ENCODE data around the gene OR2T33.
A peak's percentile ranks its signal among the peaks of the same experiment; 100 is the strongest.
"Not testable (repeated sequence)": the region's sequence is repeated elsewhere in the genome, so short reads cannot be mapped to it uniquely, and the experiment has no call there.

The OR2T33 gene

DNA sequence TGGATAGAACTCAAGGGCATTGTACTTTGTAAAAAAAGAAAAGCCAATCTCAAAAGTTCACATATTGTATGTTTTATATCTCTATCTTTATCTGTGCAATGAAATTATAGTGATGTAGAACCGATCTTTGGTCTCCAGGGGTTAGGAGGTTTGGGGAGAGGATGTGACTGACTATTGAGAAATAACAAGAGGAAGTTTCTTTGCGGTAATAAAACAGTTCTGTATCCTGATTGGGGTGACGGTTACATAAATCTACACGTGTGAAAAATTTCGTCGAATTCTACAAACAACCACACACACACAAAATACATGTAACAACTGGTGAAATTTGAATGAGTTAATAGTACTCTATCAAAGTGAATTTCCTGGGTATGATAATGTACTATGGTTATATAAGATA lies 10.6 kb upstream of the OR2T33 start:
- in situ Hi-C loops (cut with HindIII; ENCODE audit: low sequenced_read_pairs), result no loop called here
- TF ChIP-seq, protein P1, sequence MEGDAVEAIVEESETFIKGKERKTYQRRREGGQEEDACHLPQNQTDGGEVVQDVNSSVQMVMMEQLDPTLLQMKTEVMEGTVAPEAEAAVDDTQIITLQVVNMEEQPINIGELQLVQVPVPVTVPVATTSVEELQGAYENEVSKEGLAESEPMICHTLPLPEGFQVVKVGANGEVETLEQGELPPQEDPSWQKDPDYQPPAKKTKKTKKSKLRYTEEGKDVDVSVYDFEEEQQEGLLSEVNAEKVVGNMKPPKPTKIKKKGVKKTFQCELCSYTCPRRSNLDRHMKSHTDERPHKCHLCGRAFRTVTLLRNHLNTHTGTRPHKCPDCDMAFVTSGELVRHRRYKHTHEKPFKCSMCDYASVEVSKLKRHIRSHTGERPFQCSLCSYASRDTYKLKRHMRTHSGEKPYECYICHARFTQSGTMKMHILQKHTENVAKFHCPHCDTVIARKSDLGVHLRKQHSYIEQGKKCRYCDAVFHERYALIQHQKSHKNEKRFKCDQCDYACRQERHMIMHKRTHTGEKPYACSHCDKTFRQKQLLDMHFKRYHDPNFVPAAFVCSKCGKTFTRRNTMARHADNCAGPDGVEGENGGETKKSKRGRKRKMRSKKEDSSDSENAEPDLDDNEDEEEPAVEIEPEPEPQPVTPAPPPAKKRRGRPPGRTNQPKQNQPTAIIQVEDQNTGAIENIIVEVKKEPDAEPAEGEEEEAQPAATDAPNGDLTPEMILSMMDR (IDR thresholded peaks at IDR 0.05; ENCODE audit: low read depth, low read length), result no peak
- H3K4me3 ChIP-seq (ENCODE audit: low read depth, low read length), result no peak overlapping the region
- DNase-seq (ENCODE audit: low read depth, low spot score), result no peak

DNA sequence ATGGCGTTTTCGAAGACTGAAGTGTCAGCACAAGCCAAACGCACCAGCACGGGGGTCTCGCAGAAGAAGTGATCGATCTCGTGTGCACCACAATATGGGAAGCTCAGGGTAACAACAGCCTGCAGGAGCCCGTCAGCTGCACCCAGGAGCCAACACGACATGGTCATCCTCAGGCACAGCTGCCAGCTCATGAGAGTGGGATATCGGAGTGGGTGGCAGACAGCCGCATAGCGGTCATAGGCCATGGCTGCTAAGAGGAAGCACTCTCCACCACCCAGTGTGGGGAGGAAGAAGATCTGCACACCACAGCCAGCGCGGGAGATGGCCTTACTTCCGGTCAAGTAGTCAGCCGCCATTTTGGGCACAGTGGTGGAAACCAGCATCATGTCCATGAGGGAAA lies 4.6 kb downstream of the OR2T33 start:
- DNase-seq (ENCODE audit: low read depth, low spot score); in situ Hi-C loops (cut with HindIII; ENCODE audit: low sequenced_read_pairs); H3K4me3 ChIP-seq (ENCODE audit: low read depth, low read length): not testable (repeated sequence)

DNA sequence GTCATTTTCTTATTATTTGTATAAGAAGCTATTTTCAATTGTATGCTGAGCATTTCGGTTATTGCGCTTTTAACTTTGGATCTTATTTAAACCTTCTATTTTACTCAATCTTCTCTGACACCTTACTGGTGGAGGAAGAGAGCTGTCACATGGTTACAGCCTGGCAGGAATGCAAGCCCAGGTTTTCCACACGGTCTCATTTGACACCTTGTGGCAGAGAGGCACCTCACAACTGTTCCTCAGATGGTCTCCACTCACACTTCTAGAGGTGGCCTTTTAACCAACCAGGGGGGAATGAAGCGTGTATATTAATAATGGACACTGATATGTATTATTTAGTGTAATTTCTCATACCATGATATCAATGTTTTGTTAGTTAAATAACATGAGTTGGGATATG lies 9.6 kb downstream of the OR2T33 start:
- DNase-seq (ENCODE audit: low read depth, low spot score), result no peak
- TF ChIP-seq, protein P1 (IDR thresholded peaks at IDR 0.05; ENCODE audit: low read depth, low read length), result no peak
- no peak overlapping the region for H3K4me3 ChIP-seq (ENCODE audit: low read depth, low read length)
- in situ Hi-C loops (cut with HindIII; ENCODE audit: low sequenced_read_pairs), result no loop called here

DNA sequence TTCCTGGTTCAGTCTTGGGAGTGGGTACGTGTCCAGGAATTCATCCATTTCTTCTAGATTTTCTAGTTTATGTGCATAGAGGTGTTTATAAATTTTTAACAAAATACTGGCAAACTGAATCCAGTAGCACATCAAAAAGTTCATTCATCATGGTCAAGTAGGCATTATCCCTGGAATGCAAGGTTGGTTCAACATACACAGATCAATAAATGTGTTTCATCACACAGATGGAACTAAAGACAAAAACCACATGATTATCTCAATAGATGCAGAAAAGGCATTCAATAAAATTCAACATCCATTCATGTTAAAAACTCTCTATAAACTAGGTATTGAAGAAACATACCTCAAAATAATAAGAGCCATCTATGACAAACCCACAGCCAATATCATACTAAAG lies 18.5 kb downstream of the OR2T33 start:
- H3K4me3 ChIP-seq (ENCODE audit: low read depth, low read length); DNase-seq (ENCODE audit: low read depth, low spot score); in situ Hi-C loops (cut with HindIII; ENCODE audit: low sequenced_read_pairs): not testable (repeated sequence)

DNA sequence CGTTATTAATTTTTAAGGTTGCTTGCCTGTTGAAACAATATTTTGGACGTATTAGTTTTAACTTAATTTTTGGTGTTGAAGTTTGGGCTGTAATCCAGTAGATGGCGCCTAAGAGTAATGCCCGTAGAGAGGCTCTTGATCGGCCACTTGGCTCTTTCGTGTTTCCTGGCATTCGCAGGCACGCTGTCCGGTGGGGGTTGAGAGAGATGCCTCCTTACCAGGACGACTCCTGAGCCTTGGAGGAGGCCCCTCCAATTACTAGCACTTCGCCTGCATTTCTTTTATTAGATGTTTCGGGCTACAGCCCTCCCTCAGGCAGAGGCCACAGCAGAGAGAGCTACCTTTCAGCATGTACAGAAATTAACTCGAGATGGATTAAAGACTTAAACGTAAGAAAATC lies 34.6 kb downstream of the OR2T33 start:
- TF ChIP-seq, protein P1 (IDR thresholded peaks at IDR 0.05; ENCODE audit: low read depth, low read length), result peak; percentile 58
- DNase-seq (ENCODE audit: low read depth, low spot score), result peak; percentile 2

DNA sequence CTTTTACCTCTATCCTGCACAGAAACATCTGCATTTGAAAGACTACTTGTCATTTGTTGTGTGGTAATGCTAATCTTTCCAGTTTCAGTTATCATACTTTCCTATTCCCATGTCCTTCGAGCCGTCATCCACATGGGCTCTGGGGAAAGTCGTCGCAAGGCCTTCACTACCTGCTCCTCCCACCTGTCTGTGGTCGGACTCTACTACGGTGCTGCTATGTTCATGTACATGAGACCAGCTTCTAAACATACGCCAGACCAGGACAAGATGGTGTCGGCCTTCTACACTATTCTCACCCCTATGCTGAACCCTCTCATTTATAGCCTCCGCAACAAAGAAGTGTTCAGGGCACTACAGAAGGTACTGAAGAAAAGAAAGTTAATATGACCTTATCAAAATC lies 38.3 kb downstream of the OR2T33 start:
- in situ Hi-C loops (cut with HindIII; ENCODE audit: low sequenced_read_pairs), result no loop called here
- no peak for DNase-seq (ENCODE audit: low read depth, low spot score)
- TF ChIP-seq, protein P1 (IDR thresholded peaks at IDR 0.05; ENCODE audit: low read depth, low read length), result no peak
- no peak overlapping the region for H3K4me3 ChIP-seq (ENCODE audit: low read depth, low read length)

More for the DNA sequence above, 34.6 kb downstream of the OR2T33 start:
- in situ Hi-C loops (cut with HindIII; ENCODE audit: low sequenced_read_pairs), result no loop called here
- no peak overlapping the region for H3K4me3 ChIP-seq (ENCODE audit: low read depth, low read length)

DNA sequence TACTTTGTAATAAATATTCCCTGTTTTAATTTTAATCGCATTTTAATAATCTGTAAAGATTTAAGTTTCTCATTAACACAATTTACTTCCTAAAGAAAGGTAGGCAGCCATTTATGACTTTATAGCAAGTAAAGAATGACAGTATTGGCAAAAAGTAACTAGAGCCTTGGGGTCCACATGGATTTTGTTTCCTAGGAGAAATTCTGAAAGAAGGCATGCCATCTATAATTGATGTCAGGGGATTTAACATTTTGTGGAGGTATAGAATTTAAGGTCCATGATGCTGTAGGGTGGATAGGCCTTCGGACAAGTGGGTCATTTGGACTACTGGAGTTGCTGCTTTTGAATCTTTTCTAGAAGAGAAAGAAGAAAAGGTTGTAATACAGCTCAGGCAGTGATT lies 46.7 kb downstream of the OR2T33 start, which contains the start of gene OR2M4:
Gene OR2M4, plus strand, starts transcription at position 301 of the 400 bp plus-strand sequence. CDS start 7,512 bp downstream, outside the sequence.
- TF ChIP-seq, protein P1 (IDR thresholded peaks at IDR 0.05; ENCODE audit: low read depth, low read length), result no peak
- no peak for DNase-seq (ENCODE audit: low read depth, low spot score)
- in situ Hi-C loops (cut with HindIII; ENCODE audit: low sequenced_read_pairs), result no loop called here
- H3K4me3 ChIP-seq (ENCODE audit: low read depth, low read length), result no peak within 1 kb of the TSS

DNA sequence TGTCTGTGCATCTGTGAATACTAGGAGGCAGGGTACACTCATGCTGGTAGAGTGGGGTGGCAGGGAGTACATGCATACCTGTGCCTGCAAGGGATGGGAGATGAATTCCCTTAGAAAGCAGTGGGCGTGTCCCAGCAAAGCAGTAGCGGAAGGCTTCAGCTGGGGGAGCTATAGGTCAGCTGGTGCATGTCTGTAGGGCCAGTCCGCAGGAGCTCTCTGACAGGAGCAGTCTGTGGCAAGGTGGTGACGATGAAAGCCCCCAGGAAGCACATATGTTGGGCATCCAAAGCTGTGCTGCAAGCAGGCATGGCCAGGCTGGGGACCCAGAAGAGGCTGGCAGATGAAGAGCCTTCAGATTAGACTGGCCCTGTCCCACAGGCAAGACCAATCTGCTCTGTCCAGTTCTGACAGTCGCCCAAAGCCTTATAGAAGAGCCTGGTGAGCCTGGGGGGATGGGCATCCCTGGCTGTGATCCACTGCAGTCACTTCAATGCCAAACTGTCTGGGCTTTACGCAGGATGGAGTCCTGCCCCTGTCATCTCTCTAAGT lies 48.3 kb downstream of the OR2T33 start:
- TF ChIP-seq, protein P1 (IDR thresholded peaks at IDR 0.05; ENCODE audit: low read depth, low read length), result no peak
- H3K4me3 ChIP-seq (ENCODE audit: low read depth, low read length), result no peak overlapping the region
- DNase-seq (ENCODE audit: low read depth, low spot score), result no peak
- in situ Hi-C loops (cut with HindIII; ENCODE audit: low sequenced_read_pairs), result no loop called here

Data from astrocyte of the spinal cord (primary cell).